NCI-H146 (cell line): ENCODE results near the gene PRELID1.
"Not testable (repeated sequence)": the region's sequence is repeated elsewhere in the genome, so short reads cannot be mapped to it uniquely, and the experiment has no call there.

Source experiments
- DNase-seq: peaks from one replicate; lab custom pipeline; 2025; lab: John Stamatoyannopoulos, UW

The PRELID1 gene, protein sequence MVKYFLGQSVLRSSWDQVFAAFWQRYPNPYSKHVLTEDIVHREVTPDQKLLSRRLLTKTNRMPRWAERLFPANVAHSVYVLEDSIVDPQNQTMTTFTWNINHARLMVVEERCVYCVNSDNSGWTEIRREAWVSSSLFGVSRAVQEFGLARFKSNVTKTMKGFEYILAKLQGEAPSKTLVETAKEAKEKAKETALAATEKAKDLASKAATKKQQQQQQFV

GRCh38 chr5:177303121-177303924, at the start of gene PRELID1, which contains the start of gene RAB24:
TSS of gene PRELID1 (plus strand) at chr5:177303799. CDS start at chr5:177303986, 187 bp downstream.
TSS of gene RAB24 (minus strand) at chr5:177303719. CDS start at chr5:177303288, 431 bp downstream.
- peak; percentile 72 for DNase-seq

GRCh38 chr5:177256296-177256695, 47.3 kb upstream of the PRELID1 start:
- no peak for DNase-seq

DNA sequence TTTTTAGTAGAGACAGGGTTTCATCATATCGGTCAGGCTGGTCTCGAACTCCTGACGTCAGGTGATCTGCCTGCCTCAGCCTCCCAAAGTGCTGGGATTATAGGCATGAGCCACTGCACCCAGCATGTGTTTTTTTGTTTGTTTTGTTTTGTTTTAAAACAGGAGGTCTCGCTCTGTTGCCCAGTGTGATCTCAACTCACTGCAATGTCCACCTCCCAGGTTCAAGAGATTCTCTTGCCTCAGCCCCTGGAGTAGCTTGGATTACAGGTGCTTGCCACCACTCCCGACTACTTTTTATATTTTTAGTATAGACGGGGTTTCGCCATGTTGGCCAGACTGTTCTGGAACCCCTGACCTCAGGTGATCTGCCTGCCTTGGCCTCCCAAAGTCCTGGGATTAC, 44.9 kb upstream of the PRELID1 start:
- DNase-seq, result not testable (repeated sequence)

- DNase-seq, result no peak
Observed at GRCh38 chr5:177260961-177261360, 42.6 kb upstream of the PRELID1 start.

GRCh38 chr5:177261510-177261909, 42.1 kb upstream of the PRELID1 start:
- DNase-seq, result no peak

GRCh38 chr5:177264178-177264577, 39.4 kb upstream of the PRELID1 start:
- DNase-seq, result no peak

- DNase-seq, result no peak
Observed at GRCh38 chr5:177265395-177265794, 38.2 kb upstream of the PRELID1 start.

DNA sequence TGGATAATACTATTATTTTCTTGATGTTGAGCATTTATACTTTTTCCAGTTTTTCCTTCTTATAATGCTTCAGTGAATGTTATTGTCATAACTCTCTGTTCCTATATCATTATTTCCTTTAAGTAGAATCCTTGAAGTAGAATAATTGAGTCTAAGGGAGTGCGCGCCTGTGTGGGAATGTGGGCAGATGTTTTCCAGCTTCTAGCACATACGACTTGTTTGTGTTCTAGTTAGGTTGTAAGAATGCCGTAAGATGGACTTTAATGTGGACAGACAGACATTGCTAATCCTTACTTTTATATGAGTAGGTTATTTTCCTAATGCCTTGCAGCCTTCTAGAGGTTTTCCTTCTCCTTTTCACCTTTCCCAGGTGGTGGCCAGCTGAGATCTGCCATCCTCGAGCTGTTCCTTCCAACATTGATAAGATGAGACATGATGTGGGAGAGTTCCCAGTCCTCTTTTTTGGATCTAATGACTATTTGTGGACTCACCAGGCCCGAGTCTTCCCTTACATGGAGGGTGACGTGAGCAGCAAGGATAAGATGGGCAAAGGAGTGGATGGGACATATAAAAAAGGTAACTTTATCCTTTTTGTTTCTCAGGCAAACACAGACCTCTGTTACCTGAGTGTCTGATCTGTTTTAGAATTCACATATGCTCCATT, 34.2 kb upstream of the PRELID1 start:
- DNase-seq, result no peak

DNA sequence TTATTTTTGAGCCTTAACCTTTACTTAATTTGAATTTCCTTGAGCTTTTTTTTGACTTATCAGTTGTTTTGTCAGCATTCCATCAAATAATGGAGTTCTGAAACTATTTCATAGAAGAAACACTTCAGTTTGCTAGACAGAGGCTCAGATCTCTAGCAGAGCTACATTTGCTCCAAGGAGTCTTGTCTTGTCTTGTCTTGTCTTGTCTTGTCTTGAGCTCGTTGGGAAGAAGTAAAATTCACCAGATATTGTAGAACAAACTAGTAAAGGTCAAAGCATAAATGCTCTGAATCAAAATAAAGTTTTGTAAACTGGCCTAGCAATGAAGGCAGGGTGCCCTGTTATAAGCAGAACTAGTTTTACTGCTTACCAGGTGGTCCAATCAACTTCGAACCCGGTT, 33.6 kb upstream of the PRELID1 start:
- DNase-seq, result no peak

DNA sequence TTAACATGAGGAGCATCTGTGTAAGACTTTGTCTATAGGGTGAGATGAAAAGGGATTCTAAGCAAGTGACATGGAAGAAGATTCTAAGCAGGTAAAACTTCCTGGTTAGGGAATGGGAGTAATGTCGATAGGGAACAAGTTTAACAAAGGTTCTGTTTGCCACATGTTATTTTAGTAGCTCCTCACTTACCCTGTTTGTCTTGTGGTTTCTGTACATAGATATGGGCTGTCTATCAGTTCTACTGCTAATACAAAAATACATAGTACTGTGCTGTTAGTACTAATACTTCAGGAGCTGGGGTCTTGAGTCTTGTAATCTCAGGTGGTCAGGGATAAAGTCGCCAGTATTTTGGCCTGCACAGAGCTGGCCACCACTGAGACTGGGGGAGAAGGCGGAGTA, 32.9 kb upstream of the PRELID1 start:
- no peak for DNase-seq

DNA sequence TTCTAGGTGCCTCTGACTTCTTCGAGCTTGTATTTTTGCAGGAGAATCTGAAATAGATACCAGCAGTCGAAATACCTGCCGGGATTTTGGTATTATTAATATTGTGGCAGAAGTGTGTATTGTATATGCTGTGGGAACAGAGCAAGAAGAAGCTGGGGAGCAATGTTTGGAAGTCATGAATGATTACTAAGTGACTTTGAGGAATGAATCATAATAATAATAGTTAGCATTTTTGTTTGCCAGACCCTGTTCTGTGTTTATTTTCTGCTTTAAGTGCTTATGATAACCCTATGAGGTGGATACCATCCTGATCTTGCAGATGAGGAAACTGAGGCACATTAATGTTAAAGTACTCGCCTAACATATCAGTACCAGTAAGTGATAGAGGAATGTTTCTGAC, 32.5 kb upstream of the PRELID1 start:
- no peak for DNase-seq

DNA sequence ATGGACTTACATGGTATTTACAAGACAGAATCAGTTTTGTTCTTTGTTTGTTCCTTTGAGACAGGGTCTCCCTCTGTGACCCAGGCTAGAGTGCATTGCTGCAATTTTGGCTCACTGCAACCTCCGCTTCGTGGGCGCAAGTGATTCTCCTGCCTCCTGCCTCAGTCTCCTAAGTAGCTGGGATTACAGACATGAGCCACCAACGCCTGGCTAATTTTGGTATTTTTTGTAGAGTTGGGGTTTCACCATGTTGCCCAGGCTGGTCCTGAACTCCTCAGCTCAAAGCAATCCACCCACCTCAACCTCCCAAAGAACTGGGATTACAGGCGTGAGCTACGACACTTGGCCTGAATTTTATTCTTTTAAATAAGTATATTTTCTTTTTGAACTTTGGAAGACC, 27.7 kb upstream of the PRELID1 start:
- no peak for DNase-seq

DNA sequence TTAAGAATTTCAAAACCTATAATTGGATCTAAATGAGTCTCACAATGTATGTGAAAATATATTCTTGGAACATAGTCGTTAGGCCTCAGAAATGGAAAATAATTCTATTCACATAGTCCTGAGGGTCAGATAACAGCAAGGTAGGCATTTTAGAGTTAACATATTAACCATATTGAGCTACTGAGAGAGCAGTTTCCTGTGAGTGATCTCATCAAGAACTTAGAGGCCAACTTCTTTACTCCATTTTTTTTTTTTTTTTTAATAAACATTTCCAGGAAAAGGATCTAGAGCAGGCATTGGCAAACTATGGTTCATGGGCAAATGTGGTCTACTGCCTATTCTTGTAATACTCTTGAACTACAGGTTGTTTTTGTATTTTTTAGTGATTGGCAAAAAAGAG, 26.7 kb upstream of the PRELID1 start:
- DNase-seq, result no peak

GRCh38 chr5:177288191-177288590, 15.4 kb upstream of the PRELID1 start:
- no peak for DNase-seq

- DNase-seq, result no peak
Observed at GRCh38 chr5:177290816-177291596, 12.6 kb upstream of the PRELID1 start.

DNA sequence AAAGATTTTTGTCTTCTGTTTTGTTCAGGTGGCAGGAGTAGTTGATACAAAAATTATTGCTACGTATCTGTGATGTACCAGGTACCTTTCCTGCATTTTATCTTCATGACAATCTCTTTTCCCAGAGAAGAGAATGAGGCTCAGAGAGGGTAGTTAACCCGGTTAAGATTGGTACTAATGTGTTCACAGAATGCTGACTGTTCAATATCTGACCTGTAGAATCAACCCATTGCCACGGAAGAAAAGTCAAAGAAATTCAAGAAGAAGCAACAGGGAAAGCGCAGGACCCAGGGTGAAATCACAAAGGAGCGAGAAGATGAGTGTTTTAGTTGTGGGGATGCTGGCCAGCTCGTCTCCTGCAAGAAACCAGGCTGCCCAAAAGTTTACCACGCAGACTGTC, 11.9 kb upstream of the PRELID1 start:
- no peak for DNase-seq

GRCh38 chr5:177293819-177294581, 9.6 kb upstream of the PRELID1 start:
- no peak for DNase-seq

DNA sequence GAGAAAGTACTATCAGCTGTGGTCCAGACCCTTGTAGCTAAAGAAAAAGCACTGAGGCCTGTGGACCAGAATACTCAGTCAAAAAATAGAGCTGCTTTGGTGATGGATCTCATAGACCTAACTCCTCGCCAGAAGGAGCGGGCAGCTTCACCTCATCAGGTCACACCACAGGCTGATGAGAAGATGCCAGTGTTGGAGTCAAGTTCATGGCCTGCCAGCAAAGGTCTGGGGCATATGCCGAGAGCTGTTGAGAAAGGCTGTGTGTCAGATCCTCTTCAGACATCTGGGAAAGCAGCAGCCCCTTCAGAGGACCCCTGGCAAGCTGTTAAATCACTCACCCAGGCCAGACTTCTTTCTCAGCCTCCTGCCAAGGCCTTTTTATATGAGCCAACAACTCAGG, 9.0 kb upstream of the PRELID1 start:
- DNase-seq, result no peak

DNA sequence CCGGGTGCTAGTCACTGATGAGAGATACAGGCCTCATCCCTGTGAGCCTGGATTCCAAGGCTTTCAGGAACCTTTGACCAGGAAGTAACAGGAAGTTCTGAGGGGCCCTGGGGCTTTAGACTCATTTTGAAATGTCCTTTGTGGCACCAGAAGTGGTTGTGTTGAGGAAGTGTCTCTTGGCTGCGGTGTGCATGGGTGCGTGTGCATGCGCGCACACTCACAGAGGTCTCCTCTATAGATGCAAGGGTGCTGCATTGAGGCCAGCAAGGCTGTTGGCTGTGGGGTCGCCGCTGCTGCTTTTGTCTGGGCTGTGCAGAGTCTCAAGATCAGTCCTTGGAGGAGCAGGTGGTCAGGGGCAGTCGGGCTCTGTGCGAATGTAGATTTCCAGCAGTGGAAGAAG, 7.7 kb upstream of the PRELID1 start:
- no peak for DNase-seq

DNA sequence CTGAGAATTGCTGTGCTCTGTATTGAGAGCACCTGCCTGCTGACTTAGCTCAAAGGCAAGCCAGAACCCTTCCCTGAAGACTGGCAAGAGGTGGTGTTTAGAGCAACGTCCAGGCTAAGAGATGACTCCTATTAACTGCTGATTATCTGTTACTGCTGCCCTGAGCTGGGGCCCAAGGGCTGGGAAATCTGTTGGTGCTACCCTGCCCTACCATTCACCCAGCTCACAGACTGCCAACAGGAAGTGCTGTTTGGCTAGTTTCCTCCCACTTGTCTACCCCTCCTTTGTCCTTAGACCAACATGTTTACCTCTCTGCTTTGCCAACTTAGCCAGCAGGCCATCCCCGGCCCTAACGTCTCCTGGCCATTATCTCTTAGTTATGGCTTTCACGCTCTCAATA, 7.0 kb upstream of the PRELID1 start:
- no peak for DNase-seq

DNA sequence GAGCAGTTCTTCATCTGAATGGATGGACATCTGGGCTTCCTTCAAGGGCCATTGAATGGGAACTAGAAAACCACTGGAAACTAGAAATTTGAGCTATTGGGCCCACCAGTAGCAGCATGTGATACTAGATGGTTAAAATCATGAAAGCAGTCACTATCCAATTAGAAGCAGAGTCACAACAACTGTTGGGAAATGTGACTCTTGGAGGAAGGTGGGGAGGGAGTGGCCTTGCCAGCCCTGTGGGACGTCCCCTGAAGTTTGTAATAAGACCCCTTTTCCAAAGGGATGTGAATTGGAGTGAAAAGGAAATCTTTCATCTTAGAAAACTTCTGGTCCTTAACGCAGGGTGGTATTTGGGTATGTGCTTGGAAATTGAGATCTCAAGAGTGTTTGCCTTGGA, 5.7 kb upstream of the PRELID1 start:
- no peak for DNase-seq

GRCh38 chr5:177299697-177300096, 3.9 kb upstream of the PRELID1 start:
- no peak for DNase-seq
